Muscle of leg (tissue), 11 donors: ENCODE data around the gene PACS2. TPM values are rescaled to one million over a fixed set of nuclear protein-coding genes. Genes with fewer than 3 reads are reported as not detected.
"Not testable (repeated sequence)": the region's sequence is repeated elsewhere in the genome, so short reads cannot be mapped to it uniquely, and the experiment has no call there.

ENCODE experiments used
- DNase-seq: peaks from one replicate; pipeline ENCODE4 v3.0.0; 2013
- H3K27ac ChIP-seq: one replicate; pipeline ENCODE4 v1.5.1; 2013; ENCODE audit warnings: mild to moderate bottlenecking, low read length, control low read depth
- H3K27me3 ChIP-seq: one replicate; pipeline ENCODE4 v1.6.1; 2013; ENCODE audit warnings: low read length; ENCODE audit not compliant: control insufficient read depth, insufficient read depth
- H3K36me3 ChIP-seq: one replicate; pipeline ENCODE4 v1.6.1; 2013; ENCODE audit warnings: low read length; ENCODE audit not compliant: control insufficient read depth, insufficient read depth
- H3K4me1 ChIP-seq: one replicate; pipeline ENCODE4 v1.6.1; 2013; ENCODE audit warnings: low read length; ENCODE audit not compliant: control insufficient read depth, insufficient read depth
- H3K4me3 ChIP-seq: one replicate; pipeline ENCODE4 v1.5.1; 2013; ENCODE audit warnings: low read length, control low read depth
- H3K9me3 ChIP-seq: replicated peaks from 2 replicates; pipeline ENCODE4 v1.6.1; 2013; ENCODE audit warnings: low read depth, low read length; ENCODE audit not compliant: control insufficient read depth
- WGBS: methylation state at CpG from one replicate; pipeline ENCODE4 v1.1.5; 2013; ENCODE audit warnings: missing lambda C conversion rate; ENCODE audit not compliant: insufficient coverage; 5-methylcytosine and 5-hydroxymethylcytosine counted together
- polyA plus RNA-seq, 8 donors: library from polyadenylated mRNA; unstranded; fragments of 120-200 nt; gene quantifications; one replicate each; pipeline versions ENCODE4 v1.2.1 to v1.2.3, GENCODE V29; 2013; ENCODE audit warnings: inconsistent platforms in 1 of 8, low replicate concordance in 1 of 8; ENCODE audit not compliant: insufficient read length in 8 of 8, insufficient read depth in 1 of 8
- total RNA-seq: library from RNA; stranded (reverse); fragments of 120-200 nt; gene quantifications from one replicate; pipeline ENCODE4 v1.2.4, GENCODE V29; 2013

Gene PACS2
- total and polyA plus RNA-seq, 9 donors: 66.2 to 110 (median 86.5) TPM

GRCh38 chr14:105324871-105325270, 10.3 kb downstream of the PACS2 start:
- 85% methylated on average over 7 of the region's 12 CpGs for WGBS
- Histone ChIP-seq H3K4me3 (no peak overlapping the region), H3K4me1 (peaks cover 72% of the 10 kb centered on the region), H3K36me3 (no peaks in the 10 kb centered on the region), H3K9me3 (no peaks in the 10 kb centered on the region), H3K27me3 (no peaks in the 10 kb centered on the region), H3K27ac (peak overlapping the region; percentile 86)
- DNase-seq: no peak

GRCh38 chr14:105325303-105325702, 10.8 kb downstream of the PACS2 start:
- H3K27ac ChIP-seq: peak overlapping the region; percentile 55
- 38% methylated on average over 9 of the region's 9 CpGs for WGBS
- no peaks in the 10 kb centered on the region for H3K36me3 ChIP-seq
- H3K4me3 ChIP-seq: no peak overlapping the region
- H3K9me3 ChIP-seq: no peaks in the 10 kb centered on the region
- H3K27me3 ChIP-seq: no peaks in the 10 kb centered on the region
- peaks cover 73% of the 10 kb centered on the region for H3K4me1 ChIP-seq
- DNase-seq: peak; percentile 21

GRCh38 chr14:105325716-105326567, 11.4 kb downstream of the PACS2 start:
- H3K36me3 ChIP-seq: no peaks in the 10 kb centered on the region
- H3K4me3 ChIP-seq: no peak overlapping the region
- peaks cover 78% of the 10 kb centered on the region for H3K4me1 ChIP-seq
- peak; percentile 1 for DNase-seq
- no peaks in the 10 kb centered on the region for H3K9me3 ChIP-seq
- H3K27me3 ChIP-seq: no peaks in the 10 kb centered on the region
- no peak overlapping the region for H3K27ac ChIP-seq
- 83% methylated on average over 23 of the region's 27 CpGs for WGBS

GRCh38 chr14:105326568-105326867, 12.0 kb downstream of the PACS2 start:
- WGBS: 69% methylated on average over 4 of the region's 9 CpGs
- no peak overlapping the region for H3K4me3 ChIP-seq
- peak overlapping the region; percentile 86 for H3K27ac ChIP-seq

GRCh38 chr14:105326891-105327694, 12.5 kb downstream of the PACS2 start:
- DNase-seq: peak; percentile 68
- no peaks in the 10 kb centered on the region for H3K36me3 ChIP-seq
- no peaks in the 10 kb centered on the region for H3K9me3 ChIP-seq
- H3K27me3 ChIP-seq: no peaks in the 10 kb centered on the region
- H3K27ac ChIP-seq: peak overlapping the region; percentile 86
- H3K4me3 ChIP-seq: no peak overlapping the region
- peaks cover 81% of the 10 kb centered on the region for H3K4me1 ChIP-seq
- WGBS: 57% methylated on average over 23 of the region's 34 CpGs

More at GRCh38 chr14:105326568-105326867, 12.0 kb downstream of the PACS2 start:
- Histone ChIP-seq H3K9me3 (no peaks in the 10 kb centered on the region), H3K36me3 (no peaks in the 10 kb centered on the region), H3K27me3 (no peaks in the 10 kb centered on the region), H3K4me1 (peaks cover 78% of the 10 kb centered on the region)
- no peak for DNase-seq

- DNase-seq, H3K4me3 ChIP-seq: not testable (repeated sequence)
- H3K4me1 ChIP-seq: peaks cover 87% of the 10 kb centered on the region
Observed at GRCh38 chr14:105327695-105328045, 13.1 kb downstream of the PACS2 start.

GRCh38 chr14:105328070-105328677, 13.6 kb downstream of the PACS2 start:
- H3K4me3 ChIP-seq: no peak overlapping the region

More at GRCh38 chr14:105327695-105328045, 13.1 kb downstream of the PACS2 start:
- 52% methylated on average over 17 of the region's 17 CpGs for WGBS
- not testable (repeated sequence) for H3K36me3 ChIP-seq, H3K27me3 ChIP-seq, H3K9me3 ChIP-seq
- H3K27ac ChIP-seq: peak overlapping the region; percentile 86

GRCh38 chr14:105328678-105329390, 14.3 kb downstream of the PACS2 start:
- Histone ChIP-seq H3K4me3 (no peak overlapping the region), H3K9me3 (no peaks in the 10 kb centered on the region), H3K27ac (no peak overlapping the region), H3K4me1 (peaks cover 87% of the 10 kb centered on the region), H3K27me3 (no peaks in the 10 kb centered on the region), H3K36me3 (no peaks in the 10 kb centered on the region)
- 78% methylated on average over 13 of the region's 15 CpGs for WGBS
- peak; percentile 2 for DNase-seq

More at GRCh38 chr14:105328070-105328677, 13.6 kb downstream of the PACS2 start:
- H3K27me3 ChIP-seq: no peaks in the 10 kb centered on the region
- WGBS: 83% methylated on average over 8 of the region's 12 CpGs
- H3K36me3 ChIP-seq: no peaks in the 10 kb centered on the region
- peak; percentile 2 for DNase-seq
- H3K27ac ChIP-seq: no peak overlapping the region
- H3K4me1 ChIP-seq: peaks cover 87% of the 10 kb centered on the region
- no peaks in the 10 kb centered on the region for H3K9me3 ChIP-seq

- DNase-seq: peak; percentile 0
- H3K9me3 ChIP-seq: no peaks in the 10 kb centered on the region
- no peaks in the 10 kb centered on the region for H3K36me3 ChIP-seq
- H3K27me3 ChIP-seq: no peaks in the 10 kb centered on the region
- H3K4me1 ChIP-seq: peaks cover 87% of the 10 kb centered on the region
- no peak overlapping the region for H3K27ac ChIP-seq
- 82% methylated on average over 17 of the region's 17 CpGs for WGBS
- H3K4me3 ChIP-seq: no peak overlapping the region
Observed at GRCh38 chr14:105329411-105330150, 15.0 kb downstream of the PACS2 start.
